Epithelial cell of esophagus (primary cell): ENCODE data around the gene SEMA5A.

Experiments
- DNase-seq: peaks from one replicate; pipeline ENCODE4 v3.0.0; 2010; ENCODE audit warnings: low read depth
- H3K4me3 ChIP-seq: 2 replicates; pipeline ENCODE4 v1.5.1; 2011; ENCODE audit warnings: mild to moderate bottlenecking, low read length, control low read depth
- TF ChIP-seq, protein P1 (sequence below): IDR thresholded peaks from 2 replicates; pipeline ENCODE4 v1.5.1; 2011; ENCODE audit warnings: low read depth, mild to moderate bottlenecking, low read length, control low read depth, inconsistent platforms; ENCODE audit not compliant: insufficient read depth; ENCODE audit errors: missing control alignments

The SEMA5A gene

DNA sequence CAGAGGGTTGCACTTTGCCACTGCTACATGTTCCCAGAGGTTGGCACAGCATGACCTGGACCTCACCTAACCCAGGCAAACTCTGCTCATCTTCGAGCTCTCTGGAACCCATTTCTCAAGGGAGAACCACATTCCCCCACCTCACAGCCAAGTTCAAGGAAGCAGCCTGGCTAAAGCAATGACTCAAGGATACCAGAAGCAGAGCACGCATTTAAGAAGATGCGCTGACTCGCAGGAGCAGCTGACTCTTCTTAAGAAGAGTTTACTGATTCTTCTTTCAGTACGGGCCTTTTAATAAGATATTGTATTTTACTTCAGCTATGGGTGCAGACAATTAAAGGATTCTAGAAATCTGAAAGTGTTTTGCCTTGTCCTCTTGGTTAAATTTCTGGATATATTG lies 4.1 kb upstream of the SEMA5A start:
- TF ChIP-seq, protein P1, sequence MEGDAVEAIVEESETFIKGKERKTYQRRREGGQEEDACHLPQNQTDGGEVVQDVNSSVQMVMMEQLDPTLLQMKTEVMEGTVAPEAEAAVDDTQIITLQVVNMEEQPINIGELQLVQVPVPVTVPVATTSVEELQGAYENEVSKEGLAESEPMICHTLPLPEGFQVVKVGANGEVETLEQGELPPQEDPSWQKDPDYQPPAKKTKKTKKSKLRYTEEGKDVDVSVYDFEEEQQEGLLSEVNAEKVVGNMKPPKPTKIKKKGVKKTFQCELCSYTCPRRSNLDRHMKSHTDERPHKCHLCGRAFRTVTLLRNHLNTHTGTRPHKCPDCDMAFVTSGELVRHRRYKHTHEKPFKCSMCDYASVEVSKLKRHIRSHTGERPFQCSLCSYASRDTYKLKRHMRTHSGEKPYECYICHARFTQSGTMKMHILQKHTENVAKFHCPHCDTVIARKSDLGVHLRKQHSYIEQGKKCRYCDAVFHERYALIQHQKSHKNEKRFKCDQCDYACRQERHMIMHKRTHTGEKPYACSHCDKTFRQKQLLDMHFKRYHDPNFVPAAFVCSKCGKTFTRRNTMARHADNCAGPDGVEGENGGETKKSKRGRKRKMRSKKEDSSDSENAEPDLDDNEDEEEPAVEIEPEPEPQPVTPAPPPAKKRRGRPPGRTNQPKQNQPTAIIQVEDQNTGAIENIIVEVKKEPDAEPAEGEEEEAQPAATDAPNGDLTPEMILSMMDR, result no peak
- peak; percentile 37 for DNase-seq
- H3K4me3 ChIP-seq, result no peak overlapping the region

DNA sequence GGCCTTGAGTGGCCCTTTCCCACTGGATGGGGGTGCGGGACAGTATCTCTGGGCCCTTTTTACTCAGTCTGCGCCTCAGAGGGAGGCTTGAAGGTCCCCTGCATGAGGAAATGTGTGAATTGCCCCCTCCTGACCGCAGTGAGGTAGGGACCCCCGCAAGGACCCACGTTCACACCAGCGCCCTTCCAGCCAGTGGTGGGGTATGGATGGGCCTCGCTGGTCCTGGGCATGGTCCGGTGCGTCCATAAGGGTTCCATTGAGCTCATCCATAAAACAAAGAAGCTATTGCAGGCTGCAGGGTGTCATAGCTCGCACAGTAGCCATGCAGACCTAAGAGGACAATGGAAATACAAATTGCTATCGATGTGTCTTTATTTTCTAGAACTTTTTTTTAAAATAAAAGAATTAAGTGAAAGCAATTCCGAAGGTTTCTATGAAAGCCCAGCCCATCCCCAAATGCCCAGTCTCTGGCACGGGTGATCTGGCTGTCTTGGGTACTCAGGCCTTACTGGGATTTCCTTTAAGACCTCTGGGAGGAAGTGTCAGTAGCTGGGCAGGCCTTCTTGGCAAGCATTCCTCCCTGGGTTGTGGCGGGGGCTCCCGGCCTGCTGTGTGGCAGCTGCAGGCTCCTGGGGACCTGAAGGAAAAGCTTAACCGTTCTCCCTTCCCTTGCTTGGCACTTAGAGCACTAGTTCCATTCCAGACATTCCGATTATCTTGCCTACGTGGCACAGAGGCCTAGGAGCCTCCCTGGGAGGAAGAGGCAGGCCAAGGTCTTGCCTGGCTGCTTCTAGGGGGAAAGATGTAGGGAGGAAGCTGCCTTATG lies 1.5 kb upstream of the SEMA5A start:
- DNase-seq, result peak; percentile 34
- peak overlapping the region; percentile 71 for H3K4me3 ChIP-seq
- TF ChIP-seq, protein P1, result no peak

DNA sequence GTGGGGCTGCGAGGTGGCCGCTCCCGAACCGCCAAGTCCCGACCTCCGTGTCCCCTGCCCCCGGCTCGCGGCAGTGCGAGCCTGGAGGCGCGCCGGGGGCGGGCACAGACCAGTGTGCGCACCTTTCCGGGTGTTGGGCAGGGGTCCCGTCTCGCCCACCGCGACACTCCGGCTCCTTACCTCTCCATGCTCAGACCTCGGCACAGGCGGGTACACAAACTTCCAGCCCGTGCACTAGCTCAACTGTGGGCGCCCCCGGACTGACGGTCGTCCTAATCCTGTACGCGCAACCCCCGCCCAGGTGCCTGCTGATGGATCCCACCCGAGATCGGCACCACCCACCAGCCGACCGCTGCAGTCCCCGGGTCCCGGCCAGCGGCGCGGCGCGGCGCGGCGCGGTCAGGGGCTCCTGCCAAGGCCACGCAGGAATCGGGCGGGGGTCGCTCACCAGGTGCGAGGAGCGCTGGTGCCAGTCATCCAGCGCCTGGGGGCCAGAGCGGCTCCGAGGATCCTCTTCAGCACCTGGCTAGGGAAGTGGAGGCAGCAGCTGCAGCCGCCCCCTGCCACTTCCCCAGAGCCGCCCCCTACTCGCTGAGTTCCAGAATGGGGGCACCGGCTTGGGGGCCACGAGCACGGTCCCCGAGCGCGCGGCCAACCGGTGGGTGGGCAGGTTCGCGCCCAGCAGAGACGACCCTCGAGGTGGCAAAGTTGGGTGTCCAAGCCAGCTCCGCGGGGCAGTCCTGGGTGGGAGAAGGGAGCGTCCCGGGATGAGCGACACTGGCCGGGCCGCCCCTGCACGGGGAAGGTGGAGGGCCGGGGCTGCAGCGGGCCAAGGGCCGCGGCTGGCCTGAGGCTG lies 511 bp downstream of the SEMA5A start:
- peak overlapping the region; percentile 56 for H3K4me3 ChIP-seq
- TF ChIP-seq, protein P1, result no peak

DNA sequence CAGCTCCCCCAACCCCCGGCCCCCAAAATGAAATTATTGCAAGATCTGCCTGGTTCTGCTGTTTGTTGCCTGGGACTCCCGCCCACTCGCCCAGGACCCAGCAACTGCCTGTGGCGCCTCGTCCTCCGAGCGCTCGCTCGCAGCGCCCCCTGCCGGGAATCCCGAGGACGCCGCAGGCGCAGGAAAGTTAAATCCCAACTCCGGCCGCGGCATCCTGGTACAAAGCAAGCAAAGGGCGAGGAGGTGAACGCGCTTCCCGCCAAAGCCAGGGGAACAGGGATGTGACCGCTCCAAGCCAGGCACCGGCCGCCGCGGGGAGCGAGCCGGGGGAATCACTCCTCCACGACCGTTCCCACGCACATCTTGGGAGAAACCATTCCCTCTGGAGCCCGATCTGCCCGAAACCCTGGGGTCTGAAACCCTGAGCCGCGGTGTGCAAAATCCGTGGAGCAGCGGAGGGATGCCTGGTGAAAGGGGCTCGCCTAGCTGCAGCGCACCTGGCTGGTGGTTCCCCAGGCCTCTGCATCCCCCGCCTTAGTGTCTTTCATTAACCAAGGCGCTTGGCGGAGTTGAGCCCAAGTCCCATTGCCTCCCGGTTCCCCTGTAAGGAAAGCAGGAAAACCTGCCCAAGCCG lies 1.3 kb downstream of the SEMA5A start:
- DNase-seq, result peak; percentile 85
- TF ChIP-seq, protein P1, result peak; percentile 84
- H3K4me3 ChIP-seq, result peak overlapping the region; percentile 56

More for the DNA sequence above, 511 bp downstream of the SEMA5A start:
- DNase-seq, result no peak

DNA sequence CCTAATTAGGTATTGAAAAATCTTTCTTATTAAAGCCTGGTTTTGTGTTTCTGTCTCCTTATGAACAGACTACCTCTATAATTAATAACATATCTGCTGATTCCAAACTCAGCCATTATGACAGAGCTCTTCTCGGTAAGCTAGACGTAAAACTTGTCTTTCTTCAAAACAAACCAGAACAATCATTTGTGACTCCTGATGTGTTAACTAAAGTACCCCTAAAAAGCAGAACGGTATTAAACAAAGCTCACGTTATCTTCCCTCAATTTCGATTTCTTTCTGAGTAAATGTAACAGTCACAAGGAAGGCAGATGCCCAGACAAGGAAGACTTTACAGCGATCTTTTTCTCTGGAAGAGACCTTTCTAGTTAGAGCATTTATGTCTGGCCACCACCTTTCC lies 1.8 kb downstream of the SEMA5A start:
- DNase-seq, result no peak
- peak overlapping the region; percentile 56 for H3K4me3 ChIP-seq
- TF ChIP-seq, protein P1, result no peak

DNA sequence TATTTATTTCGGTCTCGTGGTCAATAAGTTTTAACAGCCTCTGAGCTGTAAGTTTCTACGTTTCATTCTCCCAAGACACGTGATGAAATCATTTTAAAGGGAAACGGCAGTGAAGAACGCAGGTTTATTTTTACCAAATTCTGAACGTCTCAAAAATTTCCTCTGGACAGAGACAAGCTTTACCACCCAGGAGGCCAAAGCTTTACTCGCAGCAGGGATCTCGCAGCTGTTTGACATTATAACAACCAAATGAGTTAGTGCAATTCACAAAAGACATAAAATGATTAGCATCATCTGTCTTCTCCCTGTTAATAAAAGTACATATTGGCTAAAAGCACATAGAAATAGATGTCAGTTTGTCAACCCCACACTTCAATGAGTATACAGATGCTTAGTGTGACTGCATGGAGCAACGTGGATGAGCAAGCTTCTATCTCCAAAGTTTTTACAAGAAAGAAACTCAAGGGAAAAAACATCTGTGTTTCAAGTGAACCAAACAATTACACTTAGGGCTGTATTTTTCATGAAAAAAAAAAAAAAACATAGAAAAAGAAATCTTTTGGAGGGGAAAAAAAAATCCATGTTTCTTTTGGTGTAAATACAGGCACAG lies 2.5 kb downstream of the SEMA5A start:
- TF ChIP-seq, protein P1, result no peak
- H3K4me3 ChIP-seq, result no peak overlapping the region
- no peak for DNase-seq
